Panc1 (cell line): ENCODE results near the gene MPDU1. TPM values are rescaled to one million over a fixed set of nuclear protein-coding genes. Genes with fewer than 3 reads are reported as not detected.

Experiments
- ATAC-seq: fragments of 200-7000 bp; cut with Tn5 transposase; 2 replicates; pipeline ENCODE4 v1.9.1; 2020; ENCODE audit warnings: mild to moderate bottlenecking, moderate library complexity
- BruUV-seq: library from RNA; stranded (reverse); fragments of 400-500 nt; replicated peaks from 2 replicates; lab custom pipeline; 2021; lab: Mats Ljungman, UMichigan
- CTCF ChIA-PET: fragments of 300-600 bp; sonication (Branson Sonifier 250); formaldehyde crosslinking; loops from one replicate; lab custom pipeline; 2022; ENCODE audit warnings: antibody characterized with exemption; lab: Charles Lee
- POLR2A ChIA-PET: fragments of 300-600 bp; sonication (Branson Sonifier 250); formaldehyde crosslinking; loops from one replicate; lab custom pipeline; 2022; ENCODE audit warnings: antibody characterized with exemption; lab: Charles Lee
- DNase-seq: peaks from one replicate; pipeline ENCODE4 v3.0.0-alpha.2; 2010; ENCODE audit warnings: low read depth, low spot score
- H3K27ac ChIP-seq: 2 replicates; pipeline ENCODE4 v1.5.1; 2011; ENCODE audit warnings: mild to moderate bottlenecking, low read length, inconsistent platforms
- H3K27me3 ChIP-seq: fragments of 200-500 bp; sonication (Bioruptor generic); 2 replicates; pipeline ENCODE4 v1.6.0; 2014; ENCODE audit warnings: low read length, inconsistent platforms; ENCODE audit not compliant: control insufficient read depth, insufficient read depth
- H3K36me3 ChIP-seq: fragments of 200-500 bp; sonication (Bioruptor generic); 2 replicates; pipeline ENCODE4 v1.5.1; 2014; ENCODE audit warnings: inconsistent platforms, mild to moderate bottlenecking, low read length, moderate library complexity; ENCODE audit not compliant: control insufficient read depth, insufficient read depth
- H3K4me1 ChIP-seq: 2 replicates; pipeline ENCODE4 v1.5.1; 2011; ENCODE audit warnings: inconsistent platforms, mild to moderate bottlenecking, low read length, moderate library complexity; ENCODE audit not compliant: control insufficient read depth, insufficient read depth
- H3K4me3 ChIP-seq, 2 experiments: 2 replicates each; pipeline ENCODE4 v1.5.1; 2011 to 2012; ENCODE audit warnings: low read depth in 2 of 2, low read length in 2 of 2, mild to moderate bottlenecking in 2 of 2, inconsistent platforms in 1 of 2, moderate library complexity in 1 of 2
- H3K9me3 ChIP-seq: fragments of 200-500 bp; sonication (Bioruptor generic); 2 replicates; pipeline ENCODE4 v1.5.1; 2014; ENCODE audit warnings: low read depth, mild to moderate bottlenecking, inconsistent platforms, low read length, moderate library complexity; ENCODE audit not compliant: control insufficient read depth, insufficient read depth
- POLR2AphosphoS5 ChIP-seq: IDR thresholded peaks from 2 replicates; pipeline ENCODE4 v1.6.1; 2012; ENCODE audit warnings: mild to moderate bottlenecking, low read depth, low read length, moderate library complexity
- SIN3A ChIP-seq: IDR thresholded peaks from 2 replicates; pipeline ENCODE4 v1.6.1; 2012; ENCODE audit warnings: low read depth, mild to moderate bottlenecking, low read length, moderate library complexity, borderline replicate concordance; ENCODE audit not compliant: insufficient read depth
- TCF7L2 ChIP-seq: IDR thresholded peaks from 2 replicates; pipeline ENCODE4 v1.6.1; 2011; ENCODE audit warnings: mild to moderate bottlenecking, low read depth, low read length, inconsistent platforms
- in situ Hi-C: cut with HindIII; loops from 2 replicates; pipeline ENCODE4 v1.10.0; 2016; ENCODE audit warnings: low sequenced_read_pairs, low pct_unique_long_range_greater_than_20kb
- intact Hi-C: fragments of 100-400 bp; cut with micrococcal nuclease; formaldehyde crosslinking; loops from one replicate; pipeline ENCODE4 v1.10.0; 2022; ENCODE audit not compliant: unreplicated experiment
- total RNA-seq: library from RNA; stranded (reverse); gene quantifications from one replicate; pipeline ENCODE4 v1.2.1, GENCODE V29; 2021; ENCODE audit not compliant: unreplicated experiment
- TF ChIP-seq, protein P1 (sequence below): fragments of 450-650 bp; IDR thresholded peaks from 2 replicates; pipeline ENCODE4 v1.5.1; 2017; ENCODE audit warnings: mild to moderate bottlenecking
- TF ChIP-seq, protein P2 (sequence below), 2 experiments: IDR thresholded peaks; 2 replicates each; pipeline ENCODE4 v1.6.1; 2011 to 2012; ENCODE audit warnings: low read depth in 2 of 2, control low read depth in 1 of 2, low read length in 1 of 2, mild to moderate bottlenecking in 1 of 2, moderate library complexity in 1 of 2; ENCODE audit not compliant: insufficient read depth in 1 of 2

The MPDU1 gene
- total RNA-seq, 1 experiment from 2014 or later: 47.1 TPM

DNA sequence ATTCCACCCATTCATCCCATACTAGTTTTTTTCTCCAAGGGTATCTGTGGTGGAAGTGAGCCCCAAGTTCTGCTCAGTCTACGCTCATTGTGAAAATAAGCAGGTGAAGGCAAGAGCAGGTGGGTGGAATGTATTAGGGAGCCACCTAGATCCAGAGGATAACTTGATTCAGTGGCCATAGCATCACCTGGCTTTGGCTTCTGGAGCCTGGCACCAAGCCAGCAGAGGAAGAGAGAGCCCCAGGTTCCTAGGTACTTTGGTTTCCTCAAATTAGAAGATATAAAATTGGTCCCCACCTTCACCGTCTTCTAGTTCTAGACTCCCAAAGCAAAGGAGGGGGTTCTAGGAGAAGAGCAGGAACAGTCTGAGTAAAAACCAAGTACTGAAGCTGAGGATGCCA is 27.0 kb downstream of the MPDU1 start:
- in situ Hi-C loops: no loop called here
- H3K36me3 ChIP-seq: peaks cover 8% of the 10 kb centered on the region
- DNase-seq (no peak), ATAC-seq (no peak)
- intact Hi-C loops: no loop called here
- H3K4me3 ChIP-seq: no peak overlapping the region
- H3K27me3 ChIP-seq: no peaks in the 10 kb centered on the region
- H3K9me3 ChIP-seq: no peaks in the 10 kb centered on the region
- no peak for TF ChIP-seq TCF7L2
- TF ChIP-seq POLR2AphosphoS5: no peak
- TF ChIP-seq, protein P1, sequence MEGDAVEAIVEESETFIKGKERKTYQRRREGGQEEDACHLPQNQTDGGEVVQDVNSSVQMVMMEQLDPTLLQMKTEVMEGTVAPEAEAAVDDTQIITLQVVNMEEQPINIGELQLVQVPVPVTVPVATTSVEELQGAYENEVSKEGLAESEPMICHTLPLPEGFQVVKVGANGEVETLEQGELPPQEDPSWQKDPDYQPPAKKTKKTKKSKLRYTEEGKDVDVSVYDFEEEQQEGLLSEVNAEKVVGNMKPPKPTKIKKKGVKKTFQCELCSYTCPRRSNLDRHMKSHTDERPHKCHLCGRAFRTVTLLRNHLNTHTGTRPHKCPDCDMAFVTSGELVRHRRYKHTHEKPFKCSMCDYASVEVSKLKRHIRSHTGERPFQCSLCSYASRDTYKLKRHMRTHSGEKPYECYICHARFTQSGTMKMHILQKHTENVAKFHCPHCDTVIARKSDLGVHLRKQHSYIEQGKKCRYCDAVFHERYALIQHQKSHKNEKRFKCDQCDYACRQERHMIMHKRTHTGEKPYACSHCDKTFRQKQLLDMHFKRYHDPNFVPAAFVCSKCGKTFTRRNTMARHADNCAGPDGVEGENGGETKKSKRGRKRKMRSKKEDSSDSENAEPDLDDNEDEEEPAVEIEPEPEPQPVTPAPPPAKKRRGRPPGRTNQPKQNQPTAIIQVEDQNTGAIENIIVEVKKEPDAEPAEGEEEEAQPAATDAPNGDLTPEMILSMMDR: no peak
- TF ChIP-seq, protein P2, sequence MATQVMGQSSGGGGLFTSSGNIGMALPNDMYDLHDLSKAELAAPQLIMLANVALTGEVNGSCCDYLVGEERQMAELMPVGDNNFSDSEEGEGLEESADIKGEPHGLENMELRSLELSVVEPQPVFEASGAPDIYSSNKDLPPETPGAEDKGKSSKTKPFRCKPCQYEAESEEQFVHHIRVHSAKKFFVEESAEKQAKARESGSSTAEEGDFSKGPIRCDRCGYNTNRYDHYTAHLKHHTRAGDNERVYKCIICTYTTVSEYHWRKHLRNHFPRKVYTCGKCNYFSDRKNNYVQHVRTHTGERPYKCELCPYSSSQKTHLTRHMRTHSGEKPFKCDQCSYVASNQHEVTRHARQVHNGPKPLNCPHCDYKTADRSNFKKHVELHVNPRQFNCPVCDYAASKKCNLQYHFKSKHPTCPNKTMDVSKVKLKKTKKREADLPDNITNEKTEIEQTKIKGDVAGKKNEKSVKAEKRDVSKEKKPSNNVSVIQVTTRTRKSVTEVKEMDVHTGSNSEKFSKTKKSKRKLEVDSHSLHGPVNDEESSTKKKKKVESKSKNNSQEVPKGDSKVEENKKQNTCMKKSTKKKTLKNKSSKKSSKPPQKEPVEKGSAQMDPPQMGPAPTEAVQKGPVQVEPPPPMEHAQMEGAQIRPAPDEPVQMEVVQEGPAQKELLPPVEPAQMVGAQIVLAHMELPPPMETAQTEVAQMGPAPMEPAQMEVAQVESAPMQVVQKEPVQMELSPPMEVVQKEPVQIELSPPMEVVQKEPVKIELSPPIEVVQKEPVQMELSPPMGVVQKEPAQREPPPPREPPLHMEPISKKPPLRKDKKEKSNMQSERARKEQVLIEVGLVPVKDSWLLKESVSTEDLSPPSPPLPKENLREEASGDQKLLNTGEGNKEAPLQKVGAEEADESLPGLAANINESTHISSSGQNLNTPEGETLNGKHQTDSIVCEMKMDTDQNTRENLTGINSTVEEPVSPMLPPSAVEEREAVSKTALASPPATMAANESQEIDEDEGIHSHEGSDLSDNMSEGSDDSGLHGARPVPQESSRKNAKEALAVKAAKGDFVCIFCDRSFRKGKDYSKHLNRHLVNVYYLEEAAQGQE (IDR thresholded peaks at IDR 0.05; ENCODE audit: insufficient read depth in 1 of 2, low read depth in 2 of 2, low read length in 1 of 2): no peak
- no peak for TF ChIP-seq SIN3A
- ChIA-PET POLR2A (no interaction called here), CTCF (no interaction called here)
- peaks cover 14% of the 10 kb centered on the region for H3K4me1 ChIP-seq
- no peak overlapping the region for H3K27ac ChIP-seq
- BruUV-seq: no TSS peak

DNA sequence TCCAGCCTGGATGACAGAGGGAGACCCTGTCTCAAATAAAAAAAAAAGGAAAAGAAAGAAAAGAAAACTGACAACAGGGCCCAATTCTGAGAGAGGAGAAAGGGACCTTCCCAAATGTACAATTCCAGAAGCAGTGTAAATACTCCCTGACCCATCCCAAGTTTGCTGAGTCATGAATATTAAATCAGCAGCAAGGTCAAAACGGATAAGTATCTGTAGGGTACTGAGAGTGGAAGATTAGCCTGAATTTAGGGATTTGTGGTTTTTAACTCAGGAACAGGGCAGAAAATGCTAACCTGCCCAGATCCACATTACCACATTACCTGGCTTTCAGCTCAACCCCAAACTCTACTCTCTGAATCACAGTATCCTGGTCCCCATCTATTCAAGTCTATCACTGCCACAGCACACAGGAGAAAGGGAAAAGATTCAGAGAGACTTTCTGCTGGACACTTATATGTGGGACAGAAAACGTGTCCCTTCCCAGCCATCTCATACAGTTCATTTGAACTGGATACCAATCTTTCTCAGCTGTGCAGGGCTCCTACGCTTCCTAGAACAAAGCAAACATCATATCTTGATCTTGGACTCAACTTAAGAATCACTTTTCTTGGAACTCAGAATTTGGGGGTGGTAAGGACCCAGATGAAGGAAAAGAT is 28.1 kb downstream of the MPDU1 start:
- H3K4me1 ChIP-seq: peaks cover 14% of the 10 kb centered on the region
- no peaks in the 10 kb centered on the region for H3K27me3 ChIP-seq
- intact Hi-C loops: no loop called here
- ATAC-seq: no peak
- H3K4me3 ChIP-seq: no peak overlapping the region
- POLR2A ChIA-PET: no interaction called here
- 0 out of 2 replicates have a peak overlapping the region, but pooled peaks have one; percentile 18 for H3K27ac ChIP-seq
- TF ChIP-seq, protein P1: no peak
- TF ChIP-seq, protein P2 (IDR thresholded peaks at IDR 0.05; ENCODE audit: insufficient read depth in 1 of 2, low read depth in 2 of 2, low read length in 1 of 2): no peak
- TF ChIP-seq TCF7L2 (no peak), POLR2AphosphoS5 (no peak), SIN3A (no peak)
- no peak for DNase-seq
- H3K36me3 ChIP-seq: peaks cover 3% of the 10 kb centered on the region; the same call in 1 of the 2 replicates
- in situ Hi-C loops: no loop called here
- no TSS peak for BruUV-seq
- H3K9me3 ChIP-seq: no peaks in the 10 kb centered on the region
- CTCF ChIA-PET: no interaction called here
